Ovary (tissue), 9 donors: ENCODE results near the gene SLC9A7. TPM values are rescaled to one million over a fixed set of nuclear protein-coding genes. Genes with fewer than 3 reads are reported as not detected.
"Not testable (repeated sequence)": the region's sequence is repeated elsewhere in the genome, so short reads cannot be mapped to it uniquely, and the experiment has no call there.

Experiments used
- DNase-seq, 5 donors: peaks; one replicate each; pipeline ENCODE4 v3.0.0-alpha.2; 2019 to 2020
- H3K27ac ChIP-seq, 2 donors: fragments of 200-600 bp; one replicate each; pipeline versions ENCODE4 v1.5.1 to v1.8.0; 2019 to 2022
- H3K27me3 ChIP-seq: fragments of 200-600 bp; one replicate; pipeline ENCODE4 v1.8.0; 2022
- H3K36me3 ChIP-seq: fragments of 200-600 bp; sonication (generic); one replicate; pipeline ENCODE4 v1.5.1; 2019
- H3K4me1 ChIP-seq: one replicate; pipeline ENCODE4 v1.8.1; 2013; ENCODE audit warnings: mild to moderate bottlenecking, moderate library complexity; ENCODE audit not compliant: insufficient read depth
- H3K4me3 ChIP-seq: fragments of 200-600 bp; sonication (generic); one replicate; pipeline ENCODE4 v1.5.1; 2017
- H3K9me3 ChIP-seq, 2 donors: fragments of 200-600 bp in 1 of 2; sonication (generic) in 1 of 2; one replicate each; pipeline versions ENCODE4 v1.5.1 to v1.8.1; 2013 to 2019; ENCODE audit warnings: mild to moderate bottlenecking in 1 of 2, moderate library complexity in 1 of 2
- EP300 ChIP-seq: sonication (generic); formaldehyde crosslinking; IDR thresholded peaks from one replicate; pipeline ENCODE4 v1.6.1; 2017; ENCODE audit warnings: antibody characterized with exemption
- POLR2A ChIP-seq: fragments of 450-650 bp; IDR thresholded peaks from one replicate; pipeline ENCODE4 v1.6.1; 2017; ENCODE audit warnings: antibody characterized with exemption, mild to moderate bottlenecking, moderate library complexity
- WGBS, 3 donors: extraction: QIAGEN DNeasy Blood & Tissue Kit in 1 of 3; methylation state at CpG; one replicate each; pipeline versions ENCODE4 v1.1.5 to v1.1.7; 2013 to 2017; 5-methylcytosine and 5-hydroxymethylcytosine counted together
- intact Hi-C, 4 donors: fragments of 100-400 bp; cut with DNase I; formaldehyde crosslinking; loops; one replicate each; pipeline versions ENCODE4 v1.11.0 to v1.15.1; 2022 to 2023
- polyA plus RNA-seq, 2 donors: library from polyadenylated mRNA; stranded (reverse); fragments of 200-250 nt in 1 of 2; fragments of 350-450 nt in 1 of 2; fragmentation: Illumina TruSeq in 1 of 2; extraction: RNeasy Lipid Tissue Mini Kit (QIAGEN cat#74804) in 1 of 2; gene quantifications; one replicate each; pipeline ENCODE4 v1.2.3, GENCODE V29; 2013 to 2014
- total RNA-seq, 7 donors: library from RNA; depleted of rRNA in 2 of 7; stranded (reverse); fragments of >200 nt in 2 of 7; fragmentation: NEBNext Ultra II Directional in 3 of 7; extraction: Animal tissue kit (Norgen Biotek cat#: 25700) in 3 of 7; gene quantifications; one replicate each; pipeline versions ENCODE4 v1.1.0 to v1.2.4, GENCODE V29; 2016 to 2023
- TF ChIP-seq, protein P1 (sequence below), 3 donors: fragments of 450-650 bp in 2 of 3; fragments of 200-600 bp in 1 of 3; IDR thresholded peaks; one replicate each; pipeline versions ENCODE4 v1.5.1 to v1.8.0; 2016 to 2022; ENCODE audit warnings: antibody characterized with exemption in 3 of 3, mild to moderate bottlenecking in 1 of 3
- donor health status: DM: no; HTN: no; CAD: no; lungs with moderate emphysema.
- donor health status: DM: no; HTN: no; CAD: no.
- donor health status: Bipolar disorder and iron deficiency.
- donor health status: DM: yes; HTN: yes; CAD: no.
- donor health status: DM: no; HTN: no; CAD: no.
- donor health status: DM: yes; HTN: yes; CAD: no.

SLC9A7 gene
- total and polyA plus RNA-seq, 9 donors: 2.2 to 22.3 (median 9.1) TPM

DNA sequence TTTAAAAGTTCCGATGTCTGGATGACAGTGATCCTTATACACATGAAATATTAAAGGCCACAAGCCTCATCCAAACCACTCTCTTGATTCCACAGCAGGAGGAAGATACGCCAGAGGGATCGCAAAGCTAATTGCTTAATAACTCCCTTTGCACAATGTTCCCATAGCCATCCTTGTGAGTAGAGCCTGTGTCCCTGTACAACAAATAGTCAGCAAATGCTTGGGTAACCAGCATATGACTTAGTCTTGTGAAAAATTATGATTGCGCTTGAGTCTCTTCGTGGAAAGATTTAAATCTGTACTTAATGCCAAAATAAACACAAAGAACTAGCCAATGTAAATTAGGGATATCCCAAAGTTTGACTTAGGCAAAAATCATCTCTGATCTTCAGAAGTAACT, 31.5 kb downstream of the SLC9A7 start:
- Histone ChIP-seq H3K4me1 (no peaks in the 10 kb centered on the region), H3K36me3 (no peaks in the 10 kb centered on the region), H3K27ac (no peak overlapping the region), H3K27me3 (no peaks in the 10 kb centered on the region), H3K9me3 (no peaks in the 10 kb centered on the region), H3K4me3 (no peak overlapping the region)
- TF ChIP-seq, protein P1, sequence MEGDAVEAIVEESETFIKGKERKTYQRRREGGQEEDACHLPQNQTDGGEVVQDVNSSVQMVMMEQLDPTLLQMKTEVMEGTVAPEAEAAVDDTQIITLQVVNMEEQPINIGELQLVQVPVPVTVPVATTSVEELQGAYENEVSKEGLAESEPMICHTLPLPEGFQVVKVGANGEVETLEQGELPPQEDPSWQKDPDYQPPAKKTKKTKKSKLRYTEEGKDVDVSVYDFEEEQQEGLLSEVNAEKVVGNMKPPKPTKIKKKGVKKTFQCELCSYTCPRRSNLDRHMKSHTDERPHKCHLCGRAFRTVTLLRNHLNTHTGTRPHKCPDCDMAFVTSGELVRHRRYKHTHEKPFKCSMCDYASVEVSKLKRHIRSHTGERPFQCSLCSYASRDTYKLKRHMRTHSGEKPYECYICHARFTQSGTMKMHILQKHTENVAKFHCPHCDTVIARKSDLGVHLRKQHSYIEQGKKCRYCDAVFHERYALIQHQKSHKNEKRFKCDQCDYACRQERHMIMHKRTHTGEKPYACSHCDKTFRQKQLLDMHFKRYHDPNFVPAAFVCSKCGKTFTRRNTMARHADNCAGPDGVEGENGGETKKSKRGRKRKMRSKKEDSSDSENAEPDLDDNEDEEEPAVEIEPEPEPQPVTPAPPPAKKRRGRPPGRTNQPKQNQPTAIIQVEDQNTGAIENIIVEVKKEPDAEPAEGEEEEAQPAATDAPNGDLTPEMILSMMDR (IDR thresholded peaks at IDR 0.05): no peak
- no peak for TF ChIP-seq POLR2A
- TF ChIP-seq EP300: no peak
- DNase-seq: no peak
- intact Hi-C loops: no loop called here
- WGBS, 3 donors: 83 to 84% (median 84%) methylated on average over 5 of the region's 5 CpGs

DNA sequence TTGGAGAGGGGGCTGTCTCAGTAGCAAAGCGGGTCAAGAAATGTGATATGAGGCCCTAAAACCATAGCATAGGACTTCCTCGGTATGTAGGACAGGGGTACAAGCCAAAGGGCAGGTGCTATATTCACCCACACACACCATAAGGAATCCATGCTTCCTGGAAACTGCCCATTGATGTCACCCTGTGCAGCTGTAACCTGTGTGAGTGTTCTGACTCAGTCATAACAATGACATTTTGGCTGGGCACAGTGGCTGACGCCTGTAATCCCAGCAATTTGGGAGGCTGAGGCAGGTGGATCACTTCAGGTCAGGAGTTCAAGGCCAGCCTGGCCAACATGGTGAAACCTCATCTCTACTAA, 35.4 kb downstream of the SLC9A7 start:
- H3K27me3 ChIP-seq, H3K36me3 ChIP-seq, DNase-seq, H3K27ac ChIP-seq, intact Hi-C loops, H3K4me1 ChIP-seq, H3K4me3 ChIP-seq, H3K9me3 ChIP-seq: not testable (repeated sequence)
- whole genome bisulfite sequencing, 3 donors: 68 to 78% (median 70%) methylated on average over 3 of the region's 3 CpGs

- Histone ChIP-seq H3K27ac (no peak overlapping the region), H3K4me3 (no peak overlapping the region), H3K9me3 (no peaks in the 10 kb centered on the region), H3K36me3 (no peaks in the 10 kb centered on the region), H3K27me3 (no peaks in the 10 kb centered on the region), H3K4me1 (no peaks in the 10 kb centered on the region)
- TF ChIP-seq POLR2A: no peak
- no peak for TF ChIP-seq EP300
- TF ChIP-seq, protein P1 (IDR thresholded peaks at IDR 0.05): no peak
- 77 to 83% (median 80%) methylated on average over 7 of the region's 7 CpGs for WGBS, 3 donors
- intact Hi-C loops: no loop called here
- DNase-seq: no peak
These were observed 36.0 kb downstream of the SLC9A7 start for GRCh38 chrX:46722742-46723568.

GRCh38 chrX:46716796-46717195, 42.1 kb downstream of the SLC9A7 start:
- Histone ChIP-seq H3K36me3 (no peaks in the 10 kb centered on the region), H3K9me3 (no peaks in the 10 kb centered on the region), H3K27me3 (no peaks in the 10 kb centered on the region), H3K27ac (no peak overlapping the region), H3K4me1 (no peaks in the 10 kb centered on the region), H3K4me3 (no peak overlapping the region)
- DNase-seq: no peak
- no peak for TF ChIP-seq EP300
- no peak for TF ChIP-seq POLR2A
- TF ChIP-seq, protein P1 (IDR thresholded peaks at IDR 0.05): no peak
- WGBS, 3 donors: 59 to 72% (median 65%) methylated on average over 3 of the region's 3 CpGs
- intact Hi-C loops: no loop called here

DNA sequence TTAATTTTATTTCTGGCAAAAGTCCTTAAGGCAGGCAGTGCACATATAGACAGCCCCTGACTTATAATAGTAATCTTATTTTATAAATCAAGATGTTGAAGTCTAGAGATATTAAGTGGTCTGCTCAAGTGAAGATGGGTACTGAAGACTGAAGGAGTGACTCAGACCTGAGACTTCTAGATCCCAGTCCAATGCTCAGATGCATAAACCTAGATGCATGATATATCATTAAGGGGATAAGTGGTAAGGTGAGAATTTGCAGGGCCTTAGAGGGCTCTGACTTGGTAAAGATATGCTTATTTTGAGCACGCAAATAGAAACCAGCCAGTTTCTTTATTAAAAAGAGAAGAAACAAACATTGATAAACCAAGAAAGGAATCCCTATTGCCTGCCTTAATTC, 42.9 kb downstream of the SLC9A7 start:
- intact Hi-C loops: no loop called here
- DNase-seq: no peak
- no peak overlapping the region for H3K27ac ChIP-seq
- H3K4me3 ChIP-seq: no peak overlapping the region
- no peaks in the 10 kb centered on the region for H3K9me3 ChIP-seq
- TF ChIP-seq EP300: no peak
- TF ChIP-seq POLR2A: no peak
- TF ChIP-seq, protein P1 (IDR thresholded peaks at IDR 0.05): no peak
- H3K4me1 ChIP-seq: no peaks in the 10 kb centered on the region
- 51 to 69% (median 68%) methylated on average over 1 of the region's 1 CpG for WGBS, 3 donors
- no peaks in the 10 kb centered on the region for H3K36me3 ChIP-seq
- H3K27me3 ChIP-seq: no peaks in the 10 kb centered on the region
